Mesenteric fat pad (tissue), 1 donor: ENCODE measurements around the gene LAMC3. TPM values are rescaled to one million over a fixed set of nuclear protein-coding genes. Genes with fewer than 3 reads are reported as not detected.
"Not testable (repeated sequence)": the region's sequence is repeated elsewhere in the genome, so short reads cannot be mapped to it uniquely, and the experiment has no call there.

Experiments used
- DNase-seq: peaks from one replicate; pipeline ENCODE4 v3.0.0-alpha.2; 2020; ENCODE audit warnings: low spot score
- total RNA-seq: library from RNA; stranded (reverse); fragmentation: NEBNext Ultra II Directional; extraction: Animal tissue kit (Norgen Biotek cat#: 25700); gene quantifications from one replicate; pipeline ENCODE4 v1.2.1, GENCODE V29; 2021
- donor health status: DM: yes; HTN: yes; CAD: no.

Gene LAMC3
- total RNA-seq, 1 donor from 2014 or later: 4.8 TPM

- DNase-seq: no peak
These were observed 19.4 kb downstream of the LAMC3 start for GRCh38 chr9:131028221-131028884.

GRCh38 chr9:131028931-131029573 lies 20.1 kb downstream of the LAMC3 start:
- DNase-seq: no peak

GRCh38 chr9:131029574-131029952 lies 20.6 kb downstream of the LAMC3 start:
- DNase-seq: no peak

GRCh38 chr9:131030239-131031004 lies 21.4 kb downstream of the LAMC3 start:
- DNase-seq: no peak

- DNase-seq: no peak
These were observed 22.1 kb downstream of the LAMC3 start for GRCh38 chr9:131031005-131031641.

GRCh38 chr9:131031642-131032005 lies 22.6 kb downstream of the LAMC3 start:
- no peak for DNase-seq

- DNase-seq: no peak
These were observed 23.4 kb downstream of the LAMC3 start for GRCh38 chr9:131032384-131032783.

- no peak for DNase-seq
These were observed 24.6 kb downstream of the LAMC3 start for GRCh38 chr9:131033269-131034224.

- no peak for DNase-seq
These were observed 25.3 kb downstream of the LAMC3 start for GRCh38 chr9:131034268-131034667.

- not testable (repeated sequence) for DNase-seq
These were observed 25.8 kb downstream of the LAMC3 start for GRCh38 chr9:131034749-131035148.

- no peak for DNase-seq
These were observed 26.6 kb downstream of the LAMC3 start for GRCh38 chr9:131035548-131035947.

- no peak for DNase-seq
These were observed 27.1 kb downstream of the LAMC3 start for GRCh38 chr9:131036071-131036470.

GRCh38 chr9:131036529-131037334 lies 27.8 kb downstream of the LAMC3 start:
- no peak for DNase-seq

- no peak for DNase-seq
These were observed 28.6 kb downstream of the LAMC3 start for GRCh38 chr9:131037335-131038255.

GRCh38 chr9:131038256-131039128 lies 29.5 kb downstream of the LAMC3 start:
- DNase-seq: no peak

- DNase-seq: no peak
These were observed 30.4 kb downstream of the LAMC3 start for GRCh38 chr9:131039129-131039954.

GRCh38 chr9:131042666-131043065 lies 33.7 kb downstream of the LAMC3 start:
- no peak for DNase-seq
